Neural cell (in vitro differentiated cells): ENCODE measurements around the gene CCDC9B. TPM values are rescaled to one million over a fixed set of nuclear protein-coding genes. Genes with fewer than 3 reads are reported as not detected.

Experiments
- H2AFZ ChIP-seq: fragments of 200-600, 300-800 bp; sonication (generic), shearing (Covaris generic); 2 replicates; pipeline ENCODE4 v1.6.0; 2014; ENCODE audit warnings: low read depth, mild to moderate bottlenecking, antibody characterized with exemption, low read length, moderate library complexity
- H3F3A ChIP-seq: fragments of 200-600 bp; shearing (Covaris generic); 2 replicates; pipeline ENCODE4 v1.6.1; 2016; ENCODE audit warnings: mild to moderate bottlenecking, moderate library complexity, mixed read lengths, antibody characterized with exemption, low read length; ENCODE audit not compliant: insufficient read depth, poor library complexity, severe bottlenecking
- H3K27ac ChIP-seq: fragments of 200-600, 300-800 bp; sonication (generic), shearing (Covaris generic); 2 replicates; pipeline ENCODE4 v1.5.1; 2014; ENCODE audit warnings: mild to moderate bottlenecking, low read length, moderate library complexity
- H3K27me3 ChIP-seq: fragments of 300-800, 200-600 bp; sonication (generic), shearing (Covaris generic); 2 replicates; pipeline ENCODE4 v1.6.0; 2014; ENCODE audit warnings: mild to moderate bottlenecking, low read depth, low read length, moderate library complexity; ENCODE audit not compliant: insufficient read depth
- H3K36me3 ChIP-seq: fragments of 300-800, 200-600 bp; sonication (generic), shearing (Covaris generic); 2 replicates; pipeline ENCODE4 v1.5.1; 2014; ENCODE audit warnings: mild to moderate bottlenecking, antibody characterized with exemption, low read length, moderate library complexity; ENCODE audit not compliant: insufficient read depth
- H3K4me2 ChIP-seq: fragments of 300-800, 200-600 bp; sonication (generic), shearing (Covaris generic); 2 replicates; pipeline ENCODE4 v1.6.0; 2014; ENCODE audit warnings: mild to moderate bottlenecking, low read length
- H3K4me3 ChIP-seq: fragments of 300-800, 200-600 bp; sonication (generic), shearing (Covaris generic); 2 replicates; pipeline ENCODE4 v1.5.1; 2014; ENCODE audit warnings: mild to moderate bottlenecking, low read length, moderate library complexity
- H3K79me2 ChIP-seq: fragments of 200-600 bp; shearing (Covaris generic); replicated peaks from 2 replicates; pipeline ENCODE4 v1.6.0; 2014; ENCODE audit warnings: mild to moderate bottlenecking, low read length, moderate library complexity; ENCODE audit not compliant: insufficient read depth
- H3K9ac ChIP-seq: fragments of 300-800, 200-600 bp; sonication (generic), shearing (Covaris generic); 2 replicates; pipeline ENCODE4 v1.6.1; 2016; ENCODE audit warnings: mild to moderate bottlenecking, low read length, mixed read lengths
- H3K9me2 ChIP-seq: fragments of 200-600 bp; shearing (Covaris generic); 2 replicates; pipeline ENCODE4 v1.6.1; 2016; ENCODE audit warnings: mild to moderate bottlenecking, low read length, mixed read lengths; ENCODE audit not compliant: insufficient read depth
- H3K9me3 ChIP-seq: fragments of 200-600, 300-800 bp; sonication (generic), shearing (Covaris generic); 2 replicates; pipeline ENCODE4 v1.6.1; 2016; ENCODE audit warnings: mild to moderate bottlenecking, mixed run types, low read length, moderate library complexity, mixed read lengths
- H4K20me1 ChIP-seq: fragments of 200-600 bp; shearing (Covaris generic); 2 replicates; pipeline ENCODE4 v1.6.1; 2016; ENCODE audit warnings: mild to moderate bottlenecking, mixed run types; ENCODE audit not compliant: insufficient read depth
- CTCF ChIP-seq: fragments of 450-650 bp; IDR thresholded peaks from 2 replicates; pipeline ENCODE4 v1.5.1; 2014; ENCODE audit warnings: antibody characterized with exemption, mild to moderate bottlenecking, moderate library complexity; ENCODE audit not compliant: poor library complexity, severe bottlenecking
- EP300 ChIP-seq: fragments of 450-650 bp; conservative IDR thresholded peaks from 2 replicates; pipeline ENCODE4 v1.6.1; 2014; ENCODE audit warnings: antibody characterized with exemption, mild to moderate bottlenecking, moderate library complexity; ENCODE audit not compliant: poor library complexity, severe bottlenecking
- EZH2 ChIP-seq: fragments of 200-600, 300-800 bp; shearing (Covaris generic), sonication (generic); IDR thresholded peaks from 2 replicates; pipeline ENCODE4 v1.6.1; 2014; ENCODE audit warnings: antibody characterized with exemption, low read length, borderline replicate concordance, mild to moderate bottlenecking; ENCODE audit not compliant: insufficient read depth, poor library complexity, severe bottlenecking
- MXI1 ChIP-seq: fragments of 450-650 bp; conservative IDR thresholded peaks from 2 replicates; pipeline ENCODE4 v1.6.1; 2014; ENCODE audit warnings: antibody characterized with exemption, mild to moderate bottlenecking; ENCODE audit not compliant: poor library complexity, severe bottlenecking
- POLR2AphosphoS5 ChIP-seq: IDR thresholded peaks from 2 replicates; pipeline ENCODE4 v1.6.1; 2012
- RAD21 ChIP-seq: fragments of 450-650 bp; conservative IDR thresholded peaks from 2 replicates; pipeline ENCODE4 v1.6.1; 2014; ENCODE audit warnings: antibody characterized with exemption, mild to moderate bottlenecking, moderate library complexity
- REST ChIP-seq: IDR thresholded peaks from 2 replicates; pipeline ENCODE4 v1.6.1; 2012; ENCODE audit warnings: borderline replicate concordance
- SMC3 ChIP-seq: fragments of 450-650 bp; conservative IDR thresholded peaks from 2 replicates; pipeline ENCODE4 v1.6.1; 2014; ENCODE audit warnings: antibody characterized with exemption, mild to moderate bottlenecking, moderate library complexity; ENCODE audit not compliant: poor library complexity
- TAF1 ChIP-seq: IDR thresholded peaks from 2 replicates; pipeline ENCODE4 v1.6.1; 2012; ENCODE audit warnings: low read depth
- polyA plus RNA-seq: library from polyadenylated mRNA; depleted of rRNA; stranded (reverse); fragments of >200 nt; gene quantifications from 2 replicates; pipeline ENCODE4 v1.2.3, GENCODE V29; 2014

Gene CCDC9B
- polyA plus RNA-seq, 1 donor from 2014 or later: not detected

GRCh38 chr15:40357246-40357645, 16.5 kb upstream of the CCDC9B start:
- Histone ChIP-seq H4K20me1 (no peaks in the 10 kb centered on the region), H3K9ac (peak overlapping the region; percentile 86), H2AFZ (peak overlapping the region; percentile 72), H3K27me3 (peaks cover 5% of the 10 kb centered on the region), H3K27ac (no peak overlapping the region), H3K36me3 (no peaks in the 10 kb centered on the region), H3K9me3 (no peaks in the 10 kb centered on the region), H3K9me2 (no peaks in the 10 kb centered on the region), H3K4me3 (peak overlapping the region; percentile 95), H3F3A (no peaks in the 10 kb centered on the region), H3K4me2 (peak overlapping the region; percentile 94), H3K79me2 (peaks cover 3% of the 10 kb centered on the region)
- TF ChIP-seq EZH2: no peak
- no peak for TF ChIP-seq REST
- no peak for TF ChIP-seq CTCF
- no peak for TF ChIP-seq RAD21
- TF ChIP-seq TAF1: no peak
- no peak for TF ChIP-seq EP300
- no peak for TF ChIP-seq POLR2AphosphoS5
- TF ChIP-seq MXI1: no peak
- TF ChIP-seq SMC3: no peak

GRCh38 chr15:40355976-40356585, 15.3 kb upstream of the CCDC9B start:
- H3K27ac ChIP-seq: no peak overlapping the region

More at GRCh38 chr15:40355976-40356585, 15.3 kb upstream of the CCDC9B start:
- Histone ChIP-seq H3K36me3 (no peaks in the 10 kb centered on the region), H3K9me3 (no peaks in the 10 kb centered on the region), H3K27me3 (peaks cover 5% of the 10 kb centered on the region), H3K79me2 (peaks cover 3% of the 10 kb centered on the region), H3F3A (no peaks in the 10 kb centered on the region), H3K4me3 (no peak overlapping the region), H4K20me1 (no peaks in the 10 kb centered on the region), H2AFZ (no peak overlapping the region), H3K9ac (no peak overlapping the region), H3K9me2 (no peaks in the 10 kb centered on the region), H3K4me2 (no peak overlapping the region)
- TF ChIP-seq TAF1: no peak
- no peak for TF ChIP-seq SMC3
- TF ChIP-seq MXI1: no peak
- no peak for TF ChIP-seq REST
- no peak for TF ChIP-seq EZH2
- no peak for TF ChIP-seq RAD21
- no peak for TF ChIP-seq CTCF
- TF ChIP-seq EP300: no peak
- TF ChIP-seq POLR2AphosphoS5: no peak
